Panc1 (cell line): ENCODE measurements around the gene CD96. TPM values are rescaled to one million over a fixed set of nuclear protein-coding genes. Genes with fewer than 3 reads are reported as not detected.

ENCODE experiments used
- ATAC-seq: fragments of 200-7000 bp; cut with Tn5 transposase; 2 replicates; pipeline ENCODE4 v1.9.1; 2020; ENCODE audit warnings: mild to moderate bottlenecking, moderate library complexity
- BruUV-seq: library from RNA; stranded (reverse); fragments of 400-500 nt; replicated peaks from 2 replicates; lab custom pipeline; 2021; lab: Mats Ljungman, UMichigan
- CTCF ChIA-PET: fragments of 300-600 bp; sonication (Branson Sonifier 250); formaldehyde crosslinking; loops from one replicate; lab custom pipeline; 2022; ENCODE audit warnings: antibody characterized with exemption; lab: Charles Lee
- POLR2A ChIA-PET: fragments of 300-600 bp; sonication (Branson Sonifier 250); formaldehyde crosslinking; loops from one replicate; lab custom pipeline; 2022; ENCODE audit warnings: antibody characterized with exemption; lab: Charles Lee
- DNase-seq: peaks from one replicate; pipeline ENCODE4 v3.0.0-alpha.2; 2010; ENCODE audit warnings: low read depth, low spot score
- H3K27ac ChIP-seq: 2 replicates; pipeline ENCODE4 v1.5.1; 2011; ENCODE audit warnings: mild to moderate bottlenecking, low read length, inconsistent platforms
- H3K27me3 ChIP-seq: fragments of 200-500 bp; sonication (Bioruptor generic); 2 replicates; pipeline ENCODE4 v1.6.0; 2014; ENCODE audit warnings: low read length, inconsistent platforms; ENCODE audit not compliant: control insufficient read depth, insufficient read depth
- H3K36me3 ChIP-seq: fragments of 200-500 bp; sonication (Bioruptor generic); 2 replicates; pipeline ENCODE4 v1.5.1; 2014; ENCODE audit warnings: inconsistent platforms, mild to moderate bottlenecking, low read length, moderate library complexity; ENCODE audit not compliant: control insufficient read depth, insufficient read depth
- H3K4me1 ChIP-seq: 2 replicates; pipeline ENCODE4 v1.5.1; 2011; ENCODE audit warnings: inconsistent platforms, mild to moderate bottlenecking, low read length, moderate library complexity; ENCODE audit not compliant: control insufficient read depth, insufficient read depth
- H3K4me3 ChIP-seq, 2 experiments: 2 replicates each; pipeline ENCODE4 v1.5.1; 2011 to 2012; ENCODE audit warnings: low read depth in 2 of 2, low read length in 2 of 2, mild to moderate bottlenecking in 2 of 2, inconsistent platforms in 1 of 2, moderate library complexity in 1 of 2
- H3K9me3 ChIP-seq: fragments of 200-500 bp; sonication (Bioruptor generic); 2 replicates; pipeline ENCODE4 v1.5.1; 2014; ENCODE audit warnings: low read depth, mild to moderate bottlenecking, inconsistent platforms, low read length, moderate library complexity; ENCODE audit not compliant: control insufficient read depth, insufficient read depth
- POLR2AphosphoS5 ChIP-seq: IDR thresholded peaks from 2 replicates; pipeline ENCODE4 v1.6.1; 2012; ENCODE audit warnings: mild to moderate bottlenecking, low read depth, low read length, moderate library complexity
- SIN3A ChIP-seq: IDR thresholded peaks from 2 replicates; pipeline ENCODE4 v1.6.1; 2012; ENCODE audit warnings: low read depth, mild to moderate bottlenecking, low read length, moderate library complexity, borderline replicate concordance; ENCODE audit not compliant: insufficient read depth
- TCF7L2 ChIP-seq: IDR thresholded peaks from 2 replicates; pipeline ENCODE4 v1.6.1; 2011; ENCODE audit warnings: mild to moderate bottlenecking, low read depth, low read length, inconsistent platforms
- in situ Hi-C: cut with HindIII; loops from 2 replicates; pipeline ENCODE4 v1.10.0; 2016; ENCODE audit warnings: low sequenced_read_pairs, low pct_unique_long_range_greater_than_20kb
- intact Hi-C: fragments of 100-400 bp; cut with micrococcal nuclease; formaldehyde crosslinking; loops from one replicate; pipeline ENCODE4 v1.10.0; 2022; ENCODE audit not compliant: unreplicated experiment
- total RNA-seq: library from RNA; stranded (reverse); gene quantifications from one replicate; pipeline ENCODE4 v1.2.1, GENCODE V29; 2021; ENCODE audit not compliant: unreplicated experiment
- TF ChIP-seq, protein P1 (sequence below), 2 experiments: IDR thresholded peaks; 2 replicates each; pipeline ENCODE4 v1.6.1; 2011 to 2012; ENCODE audit warnings: low read depth in 2 of 2, control low read depth in 1 of 2, low read length in 1 of 2, mild to moderate bottlenecking in 1 of 2, moderate library complexity in 1 of 2; ENCODE audit not compliant: insufficient read depth in 1 of 2
- TF ChIP-seq, protein P2 (sequence below): fragments of 450-650 bp; IDR thresholded peaks from 2 replicates; pipeline ENCODE4 v1.5.1; 2017; ENCODE audit warnings: mild to moderate bottlenecking

CD96 gene
- total RNA-seq, 1 experiment from 2014 or later, result not detected

DNA sequence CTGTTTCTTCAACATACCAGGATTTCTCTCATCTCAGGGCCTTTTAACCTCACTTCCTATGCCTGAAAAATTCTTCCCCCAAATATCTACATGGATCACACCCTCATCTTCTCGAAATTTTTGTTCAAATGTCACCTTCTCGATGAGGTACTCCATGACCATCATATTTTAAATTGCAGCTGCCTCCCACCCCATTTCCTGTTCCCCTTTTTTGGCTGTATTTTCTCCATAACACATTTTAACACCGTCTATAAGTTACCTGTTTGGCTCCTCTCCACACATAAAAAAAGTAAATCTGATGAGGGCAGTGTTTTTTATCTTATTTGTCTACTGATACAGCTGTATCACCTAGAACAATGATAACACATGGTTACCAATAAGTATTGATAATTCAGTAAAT lies 73.9 kb downstream of the CD96 start:
- Histone ChIP-seq H3K27me3 (no peaks in the 10 kb centered on the region), H3K4me1 (no peaks in the 10 kb centered on the region), H3K9me3 (no peaks in the 10 kb centered on the region), H3K4me3 (no peak overlapping the region), H3K27ac (no peak overlapping the region), H3K36me3 (no peaks in the 10 kb centered on the region)
- TF ChIP-seq POLR2AphosphoS5 (no peak), TCF7L2 (no peak), SIN3A (no peak)
- TF ChIP-seq, protein P1, sequence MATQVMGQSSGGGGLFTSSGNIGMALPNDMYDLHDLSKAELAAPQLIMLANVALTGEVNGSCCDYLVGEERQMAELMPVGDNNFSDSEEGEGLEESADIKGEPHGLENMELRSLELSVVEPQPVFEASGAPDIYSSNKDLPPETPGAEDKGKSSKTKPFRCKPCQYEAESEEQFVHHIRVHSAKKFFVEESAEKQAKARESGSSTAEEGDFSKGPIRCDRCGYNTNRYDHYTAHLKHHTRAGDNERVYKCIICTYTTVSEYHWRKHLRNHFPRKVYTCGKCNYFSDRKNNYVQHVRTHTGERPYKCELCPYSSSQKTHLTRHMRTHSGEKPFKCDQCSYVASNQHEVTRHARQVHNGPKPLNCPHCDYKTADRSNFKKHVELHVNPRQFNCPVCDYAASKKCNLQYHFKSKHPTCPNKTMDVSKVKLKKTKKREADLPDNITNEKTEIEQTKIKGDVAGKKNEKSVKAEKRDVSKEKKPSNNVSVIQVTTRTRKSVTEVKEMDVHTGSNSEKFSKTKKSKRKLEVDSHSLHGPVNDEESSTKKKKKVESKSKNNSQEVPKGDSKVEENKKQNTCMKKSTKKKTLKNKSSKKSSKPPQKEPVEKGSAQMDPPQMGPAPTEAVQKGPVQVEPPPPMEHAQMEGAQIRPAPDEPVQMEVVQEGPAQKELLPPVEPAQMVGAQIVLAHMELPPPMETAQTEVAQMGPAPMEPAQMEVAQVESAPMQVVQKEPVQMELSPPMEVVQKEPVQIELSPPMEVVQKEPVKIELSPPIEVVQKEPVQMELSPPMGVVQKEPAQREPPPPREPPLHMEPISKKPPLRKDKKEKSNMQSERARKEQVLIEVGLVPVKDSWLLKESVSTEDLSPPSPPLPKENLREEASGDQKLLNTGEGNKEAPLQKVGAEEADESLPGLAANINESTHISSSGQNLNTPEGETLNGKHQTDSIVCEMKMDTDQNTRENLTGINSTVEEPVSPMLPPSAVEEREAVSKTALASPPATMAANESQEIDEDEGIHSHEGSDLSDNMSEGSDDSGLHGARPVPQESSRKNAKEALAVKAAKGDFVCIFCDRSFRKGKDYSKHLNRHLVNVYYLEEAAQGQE (IDR thresholded peaks at IDR 0.05; ENCODE audit: insufficient read depth in 1 of 2, low read depth in 2 of 2, low read length in 1 of 2), result no peak
- TF ChIP-seq, protein P2, sequence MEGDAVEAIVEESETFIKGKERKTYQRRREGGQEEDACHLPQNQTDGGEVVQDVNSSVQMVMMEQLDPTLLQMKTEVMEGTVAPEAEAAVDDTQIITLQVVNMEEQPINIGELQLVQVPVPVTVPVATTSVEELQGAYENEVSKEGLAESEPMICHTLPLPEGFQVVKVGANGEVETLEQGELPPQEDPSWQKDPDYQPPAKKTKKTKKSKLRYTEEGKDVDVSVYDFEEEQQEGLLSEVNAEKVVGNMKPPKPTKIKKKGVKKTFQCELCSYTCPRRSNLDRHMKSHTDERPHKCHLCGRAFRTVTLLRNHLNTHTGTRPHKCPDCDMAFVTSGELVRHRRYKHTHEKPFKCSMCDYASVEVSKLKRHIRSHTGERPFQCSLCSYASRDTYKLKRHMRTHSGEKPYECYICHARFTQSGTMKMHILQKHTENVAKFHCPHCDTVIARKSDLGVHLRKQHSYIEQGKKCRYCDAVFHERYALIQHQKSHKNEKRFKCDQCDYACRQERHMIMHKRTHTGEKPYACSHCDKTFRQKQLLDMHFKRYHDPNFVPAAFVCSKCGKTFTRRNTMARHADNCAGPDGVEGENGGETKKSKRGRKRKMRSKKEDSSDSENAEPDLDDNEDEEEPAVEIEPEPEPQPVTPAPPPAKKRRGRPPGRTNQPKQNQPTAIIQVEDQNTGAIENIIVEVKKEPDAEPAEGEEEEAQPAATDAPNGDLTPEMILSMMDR, result no peak
- DNase-seq (no peak), ATAC-seq (no peak)
- BruUV-seq, result no TSS peak
- CTCF ChIA-PET, result no interaction called here
- in situ Hi-C loops (no loop called here), intact Hi-C loops (no loop called here)
- POLR2A ChIA-PET, result no interaction called here

DNA sequence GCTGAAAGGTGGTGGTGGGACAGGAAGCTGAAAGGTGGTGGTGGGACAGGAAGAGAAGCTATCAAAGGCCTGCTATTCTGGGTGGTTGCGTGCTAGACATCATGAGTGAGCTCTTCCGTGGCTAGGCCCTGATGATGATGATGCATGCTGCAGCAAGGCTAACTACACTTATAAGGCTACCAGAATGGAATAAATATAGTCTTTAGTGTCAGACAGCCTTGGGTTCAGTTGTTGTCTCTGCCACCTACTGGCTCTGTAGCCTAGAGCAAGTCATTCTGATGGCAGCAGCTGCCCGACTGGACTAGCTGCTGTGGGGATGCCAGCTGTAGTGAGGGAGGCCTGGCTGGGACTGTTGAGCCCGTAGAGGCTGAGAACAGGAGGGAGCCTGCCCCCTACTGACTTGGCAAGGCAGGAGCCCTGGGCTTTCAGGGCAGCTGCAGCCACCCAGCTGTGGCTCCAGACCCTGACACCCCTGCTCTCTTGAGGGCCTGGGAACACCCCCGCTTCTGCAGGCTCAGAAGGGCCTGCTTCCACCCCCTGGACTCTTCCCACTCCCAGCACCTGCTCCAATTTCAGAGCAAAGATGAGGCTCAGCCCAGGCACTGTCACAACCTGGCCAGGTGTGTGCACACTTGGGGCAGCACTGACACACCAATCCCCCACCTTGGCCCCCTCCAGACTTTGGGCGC lies 74.6 kb downstream of the CD96 start:
- H3K36me3 ChIP-seq, result no peaks in the 10 kb centered on the region
- no peak overlapping the region for H3K27ac ChIP-seq
- no peak for TF ChIP-seq SIN3A
- no peak for TF ChIP-seq POLR2AphosphoS5
- TF ChIP-seq, protein P1 (IDR thresholded peaks at IDR 0.05; ENCODE audit: insufficient read depth in 1 of 2, low read depth in 2 of 2, low read length in 1 of 2), result no peak
- TF ChIP-seq, protein P2, result no peak
- no peak for TF ChIP-seq TCF7L2
- H3K4me3 ChIP-seq, result no peak overlapping the region
- H3K4me1 ChIP-seq, result no peaks in the 10 kb centered on the region
- ATAC-seq (no peak), DNase-seq (no peak)
- intact Hi-C loops, result no loop called here
- H3K27me3 ChIP-seq, result no peaks in the 10 kb centered on the region
- CTCF ChIA-PET, result no interaction called here
- H3K9me3 ChIP-seq, result no peaks in the 10 kb centered on the region
- in situ Hi-C loops, result no loop called here
- POLR2A ChIA-PET, result no interaction called here
- no TSS peak for BruUV-seq
